Panc1 (cell line): ENCODE data around the gene FOSB. TPM values are rescaled to one million over a fixed set of nuclear protein-coding genes. Genes with fewer than 3 reads are reported as not detected.
A peak's percentile ranks its signal among the peaks of the same experiment; 100 is the strongest.

Experiments
- ATAC-seq: fragments of 200-7000 bp; cut with Tn5 transposase; 2 replicates; pipeline ENCODE4 v1.9.1; 2020; ENCODE audit warnings: mild to moderate bottlenecking, moderate library complexity
- BruUV-seq: library from RNA; stranded (reverse); fragments of 400-500 nt; replicated peaks from 2 replicates; lab custom pipeline; 2021; lab: Mats Ljungman, UMichigan
- CTCF ChIA-PET: fragments of 300-600 bp; sonication (Branson Sonifier 250); formaldehyde crosslinking; loops from one replicate; lab custom pipeline; 2022; ENCODE audit warnings: antibody characterized with exemption; lab: Charles Lee
- POLR2A ChIA-PET: fragments of 300-600 bp; sonication (Branson Sonifier 250); formaldehyde crosslinking; loops from one replicate; lab custom pipeline; 2022; ENCODE audit warnings: antibody characterized with exemption; lab: Charles Lee
- DNase-seq: peaks from one replicate; pipeline ENCODE4 v3.0.0-alpha.2; 2010; ENCODE audit warnings: low read depth, low spot score
- H3K27ac ChIP-seq: 2 replicates; pipeline ENCODE4 v1.5.1; 2011; ENCODE audit warnings: mild to moderate bottlenecking, low read length, inconsistent platforms
- H3K27me3 ChIP-seq: fragments of 200-500 bp; sonication (Bioruptor generic); 2 replicates; pipeline ENCODE4 v1.6.0; 2014; ENCODE audit warnings: low read length, inconsistent platforms; ENCODE audit not compliant: control insufficient read depth, insufficient read depth
- H3K36me3 ChIP-seq: fragments of 200-500 bp; sonication (Bioruptor generic); 2 replicates; pipeline ENCODE4 v1.5.1; 2014; ENCODE audit warnings: inconsistent platforms, mild to moderate bottlenecking, low read length, moderate library complexity; ENCODE audit not compliant: control insufficient read depth, insufficient read depth
- H3K4me1 ChIP-seq: 2 replicates; pipeline ENCODE4 v1.5.1; 2011; ENCODE audit warnings: inconsistent platforms, mild to moderate bottlenecking, low read length, moderate library complexity; ENCODE audit not compliant: control insufficient read depth, insufficient read depth
- H3K4me3 ChIP-seq, 2 experiments: 2 replicates each; pipeline ENCODE4 v1.5.1; 2011 to 2012; ENCODE audit warnings: low read depth in 2 of 2, low read length in 2 of 2, mild to moderate bottlenecking in 2 of 2, inconsistent platforms in 1 of 2, moderate library complexity in 1 of 2
- H3K9me3 ChIP-seq: fragments of 200-500 bp; sonication (Bioruptor generic); 2 replicates; pipeline ENCODE4 v1.5.1; 2014; ENCODE audit warnings: low read depth, mild to moderate bottlenecking, inconsistent platforms, low read length, moderate library complexity; ENCODE audit not compliant: control insufficient read depth, insufficient read depth
- POLR2AphosphoS5 ChIP-seq: IDR thresholded peaks from 2 replicates; pipeline ENCODE4 v1.6.1; 2012; ENCODE audit warnings: mild to moderate bottlenecking, low read depth, low read length, moderate library complexity
- SIN3A ChIP-seq: IDR thresholded peaks from 2 replicates; pipeline ENCODE4 v1.6.1; 2012; ENCODE audit warnings: low read depth, mild to moderate bottlenecking, low read length, moderate library complexity, borderline replicate concordance; ENCODE audit not compliant: insufficient read depth
- TCF7L2 ChIP-seq: IDR thresholded peaks from 2 replicates; pipeline ENCODE4 v1.6.1; 2011; ENCODE audit warnings: mild to moderate bottlenecking, low read depth, low read length, inconsistent platforms
- in situ Hi-C: cut with HindIII; loops from 2 replicates; pipeline ENCODE4 v1.10.0; 2016; ENCODE audit warnings: low sequenced_read_pairs, low pct_unique_long_range_greater_than_20kb
- intact Hi-C: fragments of 100-400 bp; cut with micrococcal nuclease; formaldehyde crosslinking; loops from one replicate; pipeline ENCODE4 v1.10.0; 2022; ENCODE audit not compliant: unreplicated experiment
- total RNA-seq: library from RNA; stranded (reverse); gene quantifications from one replicate; pipeline ENCODE4 v1.2.1, GENCODE V29; 2021; ENCODE audit not compliant: unreplicated experiment
- TF ChIP-seq, protein P1 (sequence below), 2 experiments: IDR thresholded peaks; 2 replicates each; pipeline ENCODE4 v1.6.1; 2011 to 2012; ENCODE audit warnings: low read depth in 2 of 2, control low read depth in 1 of 2, low read length in 1 of 2, mild to moderate bottlenecking in 1 of 2, moderate library complexity in 1 of 2; ENCODE audit not compliant: insufficient read depth in 1 of 2
- TF ChIP-seq, protein P2 (sequence below): fragments of 450-650 bp; IDR thresholded peaks from 2 replicates; pipeline ENCODE4 v1.5.1; 2017; ENCODE audit warnings: mild to moderate bottlenecking

Gene FOSB
- total RNA-seq, 1 experiment from 2014 or later = 13.4 TPM

DNA sequence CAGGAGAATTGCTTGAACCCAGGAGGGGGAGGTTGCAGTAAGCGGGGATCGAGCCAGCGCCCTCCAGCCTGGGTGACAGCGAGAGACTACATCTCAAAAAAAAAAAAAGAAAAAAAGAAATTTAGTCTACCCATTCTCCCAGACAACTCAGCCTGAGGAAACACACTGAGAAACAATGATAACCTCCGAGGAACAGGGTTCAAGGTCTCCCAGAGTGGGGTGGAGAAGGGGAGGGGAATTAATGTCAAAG is 38.1 kb downstream of the FOSB start:
- peaks cover 6% of the 10 kb centered on the region; the same call in 1 of the 2 replicates for H3K36me3 ChIP-seq
- H3K9me3 ChIP-seq = no peaks in the 10 kb centered on the region
- intact Hi-C loops = no loop called here
- POLR2A ChIA-PET = no interaction called here
- no peaks in the 10 kb centered on the region for H3K27me3 ChIP-seq
- DNase-seq (no peak), ATAC-seq (no peak)
- in situ Hi-C loops = no loop called here
- peak overlapping the region; percentile 93 for H3K27ac ChIP-seq
- no TSS peak for BruUV-seq
- TF ChIP-seq SIN3A (no peak), POLR2AphosphoS5 (no peak), TCF7L2 (no peak)
- TF ChIP-seq, protein P1, sequence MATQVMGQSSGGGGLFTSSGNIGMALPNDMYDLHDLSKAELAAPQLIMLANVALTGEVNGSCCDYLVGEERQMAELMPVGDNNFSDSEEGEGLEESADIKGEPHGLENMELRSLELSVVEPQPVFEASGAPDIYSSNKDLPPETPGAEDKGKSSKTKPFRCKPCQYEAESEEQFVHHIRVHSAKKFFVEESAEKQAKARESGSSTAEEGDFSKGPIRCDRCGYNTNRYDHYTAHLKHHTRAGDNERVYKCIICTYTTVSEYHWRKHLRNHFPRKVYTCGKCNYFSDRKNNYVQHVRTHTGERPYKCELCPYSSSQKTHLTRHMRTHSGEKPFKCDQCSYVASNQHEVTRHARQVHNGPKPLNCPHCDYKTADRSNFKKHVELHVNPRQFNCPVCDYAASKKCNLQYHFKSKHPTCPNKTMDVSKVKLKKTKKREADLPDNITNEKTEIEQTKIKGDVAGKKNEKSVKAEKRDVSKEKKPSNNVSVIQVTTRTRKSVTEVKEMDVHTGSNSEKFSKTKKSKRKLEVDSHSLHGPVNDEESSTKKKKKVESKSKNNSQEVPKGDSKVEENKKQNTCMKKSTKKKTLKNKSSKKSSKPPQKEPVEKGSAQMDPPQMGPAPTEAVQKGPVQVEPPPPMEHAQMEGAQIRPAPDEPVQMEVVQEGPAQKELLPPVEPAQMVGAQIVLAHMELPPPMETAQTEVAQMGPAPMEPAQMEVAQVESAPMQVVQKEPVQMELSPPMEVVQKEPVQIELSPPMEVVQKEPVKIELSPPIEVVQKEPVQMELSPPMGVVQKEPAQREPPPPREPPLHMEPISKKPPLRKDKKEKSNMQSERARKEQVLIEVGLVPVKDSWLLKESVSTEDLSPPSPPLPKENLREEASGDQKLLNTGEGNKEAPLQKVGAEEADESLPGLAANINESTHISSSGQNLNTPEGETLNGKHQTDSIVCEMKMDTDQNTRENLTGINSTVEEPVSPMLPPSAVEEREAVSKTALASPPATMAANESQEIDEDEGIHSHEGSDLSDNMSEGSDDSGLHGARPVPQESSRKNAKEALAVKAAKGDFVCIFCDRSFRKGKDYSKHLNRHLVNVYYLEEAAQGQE (IDR thresholded peaks at IDR 0.05; ENCODE audit: insufficient read depth in 1 of 2, low read depth in 2 of 2, low read length in 1 of 2) = no peak
- CTCF ChIA-PET = interaction anchor here (0.7 kb wide), 1 partner anchor 66 kb away, joined by 4 read pairs; no protein-coding TSS in a partner anchor
- H3K4me1 ChIP-seq = peaks cover 4% of the 10 kb centered on the region
- H3K4me3 ChIP-seq = peak overlapping the region; percentile 88 to 89

DNA sequence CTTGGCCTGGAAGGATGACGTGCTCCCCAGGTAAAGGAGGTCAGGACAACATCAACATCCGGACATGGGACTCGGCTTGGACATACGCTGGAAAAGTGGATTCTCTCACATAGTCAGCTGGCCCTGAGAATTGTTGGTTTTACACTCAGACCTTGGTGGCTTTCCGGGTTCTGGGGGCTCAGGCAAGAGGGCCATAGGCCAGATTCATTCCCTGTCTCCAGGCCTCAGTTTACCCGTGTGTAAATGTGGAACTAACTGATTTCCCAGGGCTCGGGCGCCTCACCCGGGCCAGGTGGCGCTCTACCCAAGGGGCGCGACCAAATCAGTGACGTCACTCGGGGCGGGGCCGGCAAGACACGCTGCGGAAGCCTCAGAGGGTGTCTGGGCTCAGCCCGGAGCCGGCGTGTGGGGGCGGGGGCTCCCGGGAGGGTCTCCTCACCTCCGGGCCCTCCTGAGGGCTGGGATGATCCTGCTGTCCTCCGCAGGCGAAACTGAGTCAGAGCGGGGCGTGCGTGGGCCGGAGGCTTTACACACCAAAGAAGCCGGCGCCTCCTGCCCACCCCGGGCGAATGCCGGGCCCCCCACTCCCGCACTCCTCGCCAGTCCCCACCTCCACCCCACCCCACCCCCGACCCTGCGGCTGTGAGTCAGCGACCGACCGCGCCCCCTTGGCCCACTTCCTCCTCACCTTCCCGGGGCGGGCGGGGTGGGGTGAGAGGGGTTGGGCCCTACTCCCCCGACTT is 38.6 kb downstream of the FOSB start:
- peaks cover 6% of the 10 kb centered on the region; the same call in 1 of the 2 replicates for H3K36me3 ChIP-seq
- TSS peak; percentile 77 for BruUV-seq
- peak overlapping the region; percentile 88 to 89 for H3K4me3 ChIP-seq
- peak overlapping the region; percentile 93 for H3K27ac ChIP-seq
- ATAC-seq = peak; percentile 87
- H3K27me3 ChIP-seq = no peaks in the 10 kb centered on the region
- in situ Hi-C loops (no loop called here), intact Hi-C loops (no loop called here)
- no peaks in the 10 kb centered on the region for H3K9me3 ChIP-seq
- TF ChIP-seq POLR2AphosphoS5 = peak; percentile 72
- TF ChIP-seq TCF7L2 = no peak
- TF ChIP-seq, protein P1 (IDR thresholded peaks at IDR 0.05; ENCODE audit: insufficient read depth in 1 of 2, low read depth in 2 of 2, low read length in 1 of 2) = no peak
- TF ChIP-seq SIN3A = 0 out of 2 replicates have a peak, but pooled peaks have one; percentile 81
- TF ChIP-seq, protein P2, sequence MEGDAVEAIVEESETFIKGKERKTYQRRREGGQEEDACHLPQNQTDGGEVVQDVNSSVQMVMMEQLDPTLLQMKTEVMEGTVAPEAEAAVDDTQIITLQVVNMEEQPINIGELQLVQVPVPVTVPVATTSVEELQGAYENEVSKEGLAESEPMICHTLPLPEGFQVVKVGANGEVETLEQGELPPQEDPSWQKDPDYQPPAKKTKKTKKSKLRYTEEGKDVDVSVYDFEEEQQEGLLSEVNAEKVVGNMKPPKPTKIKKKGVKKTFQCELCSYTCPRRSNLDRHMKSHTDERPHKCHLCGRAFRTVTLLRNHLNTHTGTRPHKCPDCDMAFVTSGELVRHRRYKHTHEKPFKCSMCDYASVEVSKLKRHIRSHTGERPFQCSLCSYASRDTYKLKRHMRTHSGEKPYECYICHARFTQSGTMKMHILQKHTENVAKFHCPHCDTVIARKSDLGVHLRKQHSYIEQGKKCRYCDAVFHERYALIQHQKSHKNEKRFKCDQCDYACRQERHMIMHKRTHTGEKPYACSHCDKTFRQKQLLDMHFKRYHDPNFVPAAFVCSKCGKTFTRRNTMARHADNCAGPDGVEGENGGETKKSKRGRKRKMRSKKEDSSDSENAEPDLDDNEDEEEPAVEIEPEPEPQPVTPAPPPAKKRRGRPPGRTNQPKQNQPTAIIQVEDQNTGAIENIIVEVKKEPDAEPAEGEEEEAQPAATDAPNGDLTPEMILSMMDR = peak; percentile 79; the same call in 1 of the 2 replicates
- ChIA-PET POLR2A (no interaction called here), CTCF (interaction anchor here (0.7 kb wide), 1 partner anchor 66 kb away, joined by 4 read pairs; no protein-coding TSS in a partner anchor)
- peak; percentile 46 for DNase-seq
- peaks cover 9% of the 10 kb centered on the region for H3K4me1 ChIP-seq
